Activated CD4-positive, alpha-beta T cell treated with anti-CD3 and anti-CD28 coated beads, Interleukin-2, amount 50 U/mL, for 1 hour (primary cell): ENCODE data around the gene CBX6.
"Not testable (repeated sequence)": the region's sequence is repeated elsewhere in the genome, so short reads cannot be mapped to it uniquely, and the experiment has no call there.

ENCODE experiments used
- DNase-seq: peaks from one replicate; pipeline ENCODE4 v3.0.0-alpha.2; 2020

The CBX6 gene

GRCh38 chr22:38872172-38872830 lies at the start of gene CBX6:
TSS of gene CBX6 (minus strand) at chr22:38872216. CDS start at chr22:38872190, 26 bp downstream.
- DNase-seq, result peak; percentile 94

DNA sequence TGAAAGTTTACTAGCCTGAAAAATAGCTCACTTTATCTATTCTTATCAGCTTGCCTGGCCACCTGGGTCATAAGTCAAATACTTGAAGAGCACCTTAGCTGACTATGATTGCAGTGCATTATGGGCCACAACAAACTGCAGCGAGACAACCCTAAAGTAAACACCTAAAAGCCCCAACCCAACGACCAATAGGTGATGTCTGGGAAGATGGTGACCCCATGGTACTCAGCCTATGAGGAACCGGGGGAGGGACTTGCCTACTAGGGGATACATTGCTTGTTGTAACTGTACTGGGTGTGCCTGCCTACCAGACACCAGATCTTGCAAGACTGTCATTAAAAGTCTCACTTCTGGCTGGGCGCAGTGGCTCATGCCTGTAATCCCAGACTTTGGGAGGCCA lies 49.8 kb upstream of the CBX6 start:
- DNase-seq, result no peak

DNA sequence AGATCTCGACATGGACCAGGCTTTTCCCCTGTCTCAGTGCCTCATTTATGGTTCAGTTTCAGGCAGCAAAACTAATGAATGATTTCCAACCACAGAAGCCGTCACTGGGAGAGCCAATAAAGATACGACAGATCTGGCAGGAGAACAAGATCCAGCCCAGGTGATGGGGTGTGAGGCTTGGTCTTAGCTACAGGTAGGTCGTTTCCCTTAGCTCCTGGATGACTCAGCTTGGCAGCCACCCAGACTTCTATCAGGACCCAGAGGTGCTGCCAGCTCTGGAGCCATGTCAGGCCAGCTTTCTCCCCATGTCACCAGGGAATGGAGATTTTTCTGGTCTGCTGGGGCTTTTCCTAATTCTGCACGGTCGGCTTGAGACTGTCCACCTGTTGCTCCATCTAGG lies 49.1 kb upstream of the CBX6 start:
- no peak for DNase-seq

GRCh38 chr22:38919631-38920190 lies 47.7 kb upstream of the CBX6 start:
- no peak for DNase-seq

DNA sequence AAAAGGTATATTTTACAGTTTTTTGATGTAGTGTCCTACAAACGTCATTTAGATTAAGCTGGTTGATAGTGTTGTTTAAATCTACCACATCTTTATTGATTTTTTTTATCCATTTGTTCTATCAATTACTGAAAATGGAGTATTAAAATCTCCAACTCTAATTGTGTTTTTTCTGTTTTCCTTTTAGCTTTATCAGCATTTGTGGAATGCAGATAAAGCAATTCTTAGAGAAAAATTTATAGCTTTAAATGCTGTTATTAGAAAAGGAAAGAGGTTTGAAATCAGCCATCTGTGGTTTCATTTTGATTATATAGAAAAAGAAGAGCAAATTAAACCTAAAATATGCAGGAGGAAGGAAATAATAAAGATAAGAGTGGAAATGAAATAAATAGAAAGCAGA lies 39.4 kb upstream of the CBX6 start:
- DNase-seq, result no peak

DNA sequence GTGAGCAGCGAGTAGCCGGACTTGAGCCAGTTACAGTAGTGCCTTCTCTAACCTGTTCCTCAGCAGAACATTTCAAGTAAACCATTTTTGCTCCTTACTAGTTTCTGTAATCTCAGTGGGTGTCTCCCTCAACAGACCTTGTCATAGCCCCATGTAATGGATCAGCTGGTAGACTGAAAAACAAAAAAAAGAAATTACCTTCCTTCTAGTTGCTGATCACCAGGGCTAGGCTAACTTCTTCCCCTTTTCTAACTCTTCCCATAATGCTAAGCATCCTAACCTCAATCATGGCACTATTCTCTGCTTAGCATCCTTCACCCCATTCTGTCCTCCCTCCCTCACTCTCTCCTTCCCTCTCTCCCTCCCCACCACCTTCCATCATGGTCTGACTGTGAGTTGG lies 35.8 kb upstream of the CBX6 start:
- no peak for DNase-seq

DNA sequence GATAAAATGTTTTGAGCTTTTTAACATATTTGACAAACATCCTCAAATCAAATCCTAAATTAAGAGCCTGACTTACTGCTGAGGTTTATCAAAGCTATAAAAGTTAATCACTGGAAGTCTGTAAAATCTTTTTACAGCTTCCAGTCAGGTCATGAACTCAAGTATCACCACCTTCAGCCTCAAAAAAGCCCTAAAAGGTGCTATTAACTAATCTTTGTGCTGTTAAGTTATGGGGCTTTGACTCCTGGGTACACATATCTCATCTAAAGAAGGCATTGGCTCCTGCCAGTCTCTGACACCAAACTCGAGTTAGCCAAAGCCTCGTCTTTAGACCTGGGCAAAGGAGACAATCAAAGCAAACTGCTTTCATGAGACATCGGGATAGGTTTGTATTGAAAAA lies 34.0 kb upstream of the CBX6 start:
- no peak for DNase-seq

DNA sequence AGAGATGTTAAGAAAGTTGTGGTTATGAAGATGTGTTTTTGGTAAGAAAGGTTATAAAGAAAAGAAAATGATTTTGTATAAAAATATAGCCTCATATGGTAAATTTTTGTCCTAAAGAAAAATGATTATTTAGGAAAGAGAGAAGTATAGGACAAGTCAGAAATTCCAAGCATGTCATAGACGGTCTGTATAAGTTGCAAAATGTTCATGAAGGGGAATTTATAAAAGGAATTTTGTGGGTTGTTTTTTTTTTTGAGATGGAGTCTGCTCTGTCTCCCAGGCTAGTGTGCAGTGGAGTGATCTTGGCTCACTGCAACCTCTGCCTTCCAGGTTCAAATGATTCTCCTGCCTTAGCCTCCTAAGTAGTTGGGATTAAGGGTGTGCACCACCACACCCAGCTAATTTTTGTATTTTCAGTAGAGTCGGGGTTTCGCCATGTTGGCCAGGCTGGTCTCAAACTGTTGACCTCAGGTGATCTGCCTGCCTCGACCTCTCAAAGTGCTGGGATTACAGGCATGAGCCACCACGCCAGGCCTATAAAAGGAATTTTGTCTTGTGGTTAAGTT lies 32.1 kb upstream of the CBX6 start:
- DNase-seq, result not testable (repeated sequence)

GRCh38 chr22:38901111-38901641 lies 29.2 kb upstream of the CBX6 start:
- no peak for DNase-seq

GRCh38 chr22:38900677-38901076 lies 28.7 kb upstream of the CBX6 start:
- DNase-seq, result no peak

DNA sequence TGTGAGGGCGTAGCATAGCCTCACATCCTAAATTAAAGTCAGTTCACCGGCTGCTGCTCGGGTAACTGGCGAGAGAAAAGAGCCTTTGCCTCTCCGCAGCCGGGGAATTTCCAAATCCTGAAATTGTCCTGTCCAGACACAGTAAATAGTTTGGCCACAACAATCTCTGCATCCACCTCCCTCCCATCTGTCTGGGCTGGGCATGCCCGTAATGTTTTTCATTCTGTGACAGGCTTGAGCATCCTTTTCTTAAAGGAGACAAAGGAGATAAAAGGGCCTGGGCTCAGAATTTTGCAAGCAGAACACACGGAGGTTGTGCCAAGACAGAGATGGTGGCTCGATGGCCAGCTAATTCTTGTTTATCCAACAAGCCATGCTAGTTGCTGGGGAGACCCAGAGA lies 19.2 kb upstream of the CBX6 start:
- DNase-seq, result no peak

GRCh38 chr22:38890377-38890776 lies 18.4 kb upstream of the CBX6 start:
- DNase-seq, result no peak

- DNase-seq, result no peak
These were observed 14.3 kb upstream of the CBX6 start for GRCh38 chr22:38886333-38886732.

DNA sequence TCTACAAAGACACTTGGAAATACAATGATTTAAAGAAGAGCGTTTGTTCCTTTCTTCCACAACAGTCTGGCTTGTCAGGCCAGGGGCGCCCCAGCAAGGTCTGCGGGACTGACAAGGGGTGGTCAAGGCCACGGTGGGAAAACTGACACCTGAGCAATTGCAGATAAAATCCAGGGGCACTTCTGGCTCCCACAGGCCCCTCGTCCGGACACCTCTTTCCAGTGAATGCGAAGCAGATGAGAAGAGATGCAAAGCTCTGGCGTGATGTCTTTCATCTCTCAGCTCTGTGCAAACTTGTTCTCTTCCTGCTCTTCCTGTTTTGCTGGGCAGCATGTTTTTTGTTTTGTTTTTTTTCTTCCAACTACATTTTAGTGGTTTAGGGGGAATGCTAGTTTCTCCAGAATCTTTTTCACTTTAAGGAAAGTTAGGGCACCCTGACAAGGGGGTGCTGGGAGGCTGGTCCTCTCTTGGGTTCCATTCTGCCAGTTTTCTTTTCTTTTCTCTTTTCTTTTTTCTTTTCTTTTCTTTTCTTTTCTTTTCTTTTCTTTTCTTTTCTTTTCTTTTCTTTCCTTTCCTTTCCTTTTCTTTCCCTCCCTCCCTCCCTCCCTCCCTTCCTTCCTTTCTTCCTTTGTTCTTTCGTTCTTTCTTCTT lies 11.1 kb upstream of the CBX6 start:
- DNase-seq, result no peak

GRCh38 chr22:38881997-38882879 lies 10.2 kb upstream of the CBX6 start:
- no peak for DNase-seq

DNA sequence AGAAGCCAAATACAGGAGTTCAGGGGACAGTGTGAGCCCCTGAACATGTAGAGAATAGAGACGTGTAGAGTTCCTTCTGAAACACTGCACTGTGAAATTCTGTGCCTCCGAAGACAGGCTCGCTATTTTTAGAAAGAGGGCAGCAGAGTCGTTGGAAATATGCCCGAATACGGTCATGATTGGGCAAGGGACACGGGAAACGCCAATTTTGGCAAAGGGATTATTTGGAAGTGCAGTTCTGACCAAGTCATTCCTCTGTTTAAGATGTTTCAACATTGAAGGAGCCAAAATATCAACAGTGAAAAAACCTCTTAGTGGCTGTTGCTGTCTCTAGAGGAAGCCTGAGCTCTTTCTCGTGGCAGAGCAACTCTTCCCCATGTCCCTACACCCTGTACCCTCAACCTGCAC lies 9.5 kb upstream of the CBX6 start:
- DNase-seq, result no peak

- DNase-seq, result no peak
These were observed 7.9 kb upstream of the CBX6 start for GRCh38 chr22:38879961-38880360.

DNA sequence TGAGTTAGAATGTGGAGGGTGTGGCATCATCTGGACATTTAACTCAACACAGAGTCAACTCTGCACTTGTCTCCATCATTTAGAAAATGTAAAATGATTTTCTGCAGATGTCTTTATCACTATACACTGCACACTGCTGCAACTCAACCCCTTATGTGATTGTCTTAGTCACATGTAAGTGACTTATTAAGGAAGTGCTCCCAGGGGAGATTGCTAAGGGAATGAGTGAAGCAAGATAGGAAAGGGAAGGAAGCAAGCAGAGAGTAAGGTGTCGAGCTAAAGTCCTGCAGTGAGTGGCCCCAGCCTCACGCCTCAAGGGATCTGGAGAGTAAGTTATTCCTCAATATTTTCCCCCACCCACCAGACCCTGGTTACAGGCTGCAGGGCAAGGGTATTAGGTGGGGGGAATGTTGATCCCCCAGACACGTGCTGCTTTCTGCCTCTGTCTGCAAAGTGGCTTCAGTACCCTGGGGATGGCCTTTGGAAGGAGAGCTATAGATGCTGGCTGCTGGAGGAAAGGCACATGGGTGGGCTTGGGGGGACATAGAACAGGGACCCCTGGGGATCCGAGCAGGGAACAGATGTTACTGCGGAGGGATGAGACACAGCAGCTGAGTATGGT lies 7.2 kb upstream of the CBX6 start:
- no peak for DNase-seq

GRCh38 chr22:38878001-38878400 lies 6.0 kb upstream of the CBX6 start:
- no peak for DNase-seq

DNA sequence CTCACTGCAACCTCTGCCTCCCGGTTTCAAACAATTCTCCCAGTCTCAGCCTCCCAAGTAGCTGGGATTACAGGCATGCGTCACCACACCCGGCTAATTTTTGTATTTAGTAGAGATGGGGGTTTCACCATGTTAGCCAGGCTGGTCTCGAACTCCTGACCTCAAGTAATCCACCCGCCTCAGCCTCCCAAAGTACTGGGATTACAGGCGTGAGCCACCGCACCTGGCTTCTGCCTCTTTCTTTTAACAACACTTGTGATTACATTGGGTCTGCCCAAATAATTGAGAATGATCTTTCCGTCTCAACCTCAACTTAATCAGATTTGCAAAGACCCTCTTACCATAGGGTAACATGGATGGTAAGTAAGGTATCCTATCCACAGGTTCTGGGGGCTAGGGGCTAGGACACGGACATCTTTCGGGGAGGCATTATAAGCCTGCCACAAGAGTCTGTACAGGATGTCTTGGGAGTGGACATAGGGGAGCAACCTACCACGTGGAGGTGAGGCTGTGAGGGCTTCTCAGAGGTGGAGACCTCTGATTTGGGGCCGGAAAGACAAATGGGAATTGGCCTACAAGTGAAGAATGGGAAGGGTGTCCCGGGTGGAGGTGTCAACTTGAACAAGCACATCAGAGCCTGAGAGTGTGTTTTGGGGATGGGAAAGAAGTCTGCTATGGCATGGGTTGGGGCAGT lies 2.7 kb upstream of the CBX6 start:
- no peak for DNase-seq

- peak; percentile 46 for DNase-seq
These were observed 1.7 kb upstream of the CBX6 start for GRCh38 chr22:38873469-38874411.
